Neuronal stem cell (in vitro differentiated cells): ENCODE measurements around the gene FAM20C.

Experiments
- DNase-seq: peaks from one replicate; pipeline ENCODE4 v3.0.0-alpha.2; 2013; ENCODE audit warnings: low spot score
- H2AFZ ChIP-seq: one replicate; pipeline ENCODE4 v1.6.1; 2013; ENCODE audit warnings: mild to moderate bottlenecking, low read length, inconsistent platforms
- H2AK5ac ChIP-seq: 2 replicates; pipeline ENCODE4 v1.6.1; 2013; ENCODE audit warnings: low read depth, mild to moderate bottlenecking, inconsistent platforms, low read length, moderate library complexity, mixed read lengths
- H2BK120ac ChIP-seq: 2 replicates; pipeline ENCODE4 v1.6.1; 2013; ENCODE audit warnings: low read depth, mild to moderate bottlenecking, inconsistent platforms, low read length, moderate library complexity, mixed read lengths
- H2BK12ac ChIP-seq: one replicate; pipeline ENCODE4 v1.6.1; 2013; ENCODE audit warnings: low read length, inconsistent platforms
- H2BK15ac ChIP-seq: 2 replicates; pipeline ENCODE4 v1.6.1; 2013; ENCODE audit warnings: mild to moderate bottlenecking, low read length, inconsistent platforms, mixed read lengths
- H2BK5ac ChIP-seq: one replicate; pipeline ENCODE4 v1.6.1; 2013; ENCODE audit warnings: inconsistent platforms, mild to moderate bottlenecking, low read length, moderate library complexity
- H3K14ac ChIP-seq: one replicate; pipeline ENCODE4 v1.6.1; 2013; ENCODE audit warnings: low read length, inconsistent platforms
- H3K18ac ChIP-seq: 2 replicates; pipeline ENCODE4 v1.6.1; 2013; ENCODE audit warnings: low read length, inconsistent platforms
- H3K23ac ChIP-seq: 2 replicates; pipeline ENCODE4 v1.6.1; 2013; ENCODE audit warnings: low read depth, mild to moderate bottlenecking, mixed read lengths, low read length, inconsistent platforms; ENCODE audit not compliant: poor library complexity
- H3K27ac ChIP-seq: replicated peaks from 3 replicates; pipeline ENCODE4 v1.5.1; 2013; ENCODE audit warnings: low read length, inconsistent platforms
- H3K27me3 ChIP-seq, 3 experiments: 2 replicates each; pipeline ENCODE4 v1.6.1; 2013; ENCODE audit warnings: low read length in 3 of 3, mild to moderate bottlenecking in 2 of 3, inconsistent platforms in 1 of 3, low read depth in 1 of 3, mixed read lengths in 1 of 3, moderate library complexity in 1 of 3; ENCODE audit not compliant: control insufficient read depth in 3 of 3, insufficient read depth in 3 of 3
- H3K36me3 ChIP-seq, 2 donors: replicated peaks in 1 of 2; 2 replicates each; pipeline ENCODE4 v1.6.1; 2013; ENCODE audit warnings: low read length in 2 of 2; ENCODE audit not compliant: control insufficient read depth in 2 of 2, insufficient read depth in 2 of 2
- H3K4ac ChIP-seq: 2 replicates; pipeline ENCODE4 v1.6.1; 2013; ENCODE audit warnings: inconsistent platforms, mild to moderate bottlenecking, low read length, moderate library complexity
- H3K4me1 ChIP-seq, 2 donors: 1 replicate in 1 of 2; 2 replicates in 1 of 2; pipeline ENCODE4 v1.6.1; 2013; ENCODE audit warnings: low read length in 2 of 2, low read depth in 1 of 2; ENCODE audit not compliant: control insufficient read depth in 2 of 2, insufficient read depth in 1 of 2
- H3K4me2 ChIP-seq: one replicate; pipeline ENCODE4 v1.6.1; 2013; ENCODE audit warnings: mild to moderate bottlenecking, low read length, inconsistent platforms; ENCODE audit not compliant: insufficient read depth, poor library complexity, severe bottlenecking
- H3K4me3 ChIP-seq, 2 donors: 2 replicates each; pipeline ENCODE4 v1.5.1; 2013; ENCODE audit warnings: low read length in 2 of 2, mild to moderate bottlenecking in 2 of 2, inconsistent platforms in 1 of 2, moderate library complexity in 1 of 2
- H3K79me1 ChIP-seq: one replicate; pipeline ENCODE4 v1.6.1; 2013; ENCODE audit warnings: low read depth, mild to moderate bottlenecking, inconsistent platforms, low read length, moderate library complexity
- H3K9ac ChIP-seq: one replicate; pipeline ENCODE4 v1.6.1; 2013; ENCODE audit warnings: mild to moderate bottlenecking, low read depth, low read length, inconsistent platforms; ENCODE audit not compliant: poor library complexity
- H3K9me3 ChIP-seq, 2 donors: replicated peaks in 1 of 2; 2 replicates each; pipeline versions ENCODE3 to v1.6.1; 2013; ENCODE audit warnings: low read length in 2 of 2, mild to moderate bottlenecking in 2 of 2, inconsistent platforms in 1 of 2, low read depth in 1 of 2, mixed read lengths in 1 of 2, moderate library complexity in 1 of 2; ENCODE audit not compliant: control insufficient read depth in 2 of 2, insufficient read depth in 1 of 2
- H4K8ac ChIP-seq: one replicate; pipeline ENCODE4 v1.6.1; 2013; ENCODE audit warnings: low read depth, mild to moderate bottlenecking, inconsistent platforms, low read length, moderate library complexity
- H4K91ac ChIP-seq: one replicate; pipeline ENCODE4 v1.6.1; 2013; ENCODE audit warnings: low read length, low read depth, mild to moderate bottlenecking, inconsistent platforms; ENCODE audit not compliant: poor library complexity
- WGBS, 2 donors: extraction: QIAGEN DNeasy Blood & Tissue Kit; methylation state at CpG; one replicate each; pipeline ENCODE4 v1.1.7; 2013; ENCODE audit warnings: missing lambda C conversion rate in 2 of 2, mixed read lengths in 1 of 2; ENCODE audit not compliant: insufficient read length in 2 of 2, insufficient replicate concordance in 1 of 2; ENCODE audit errors: extremely low coverage in 2 of 2; 5-methylcytosine and 5-hydroxymethylcytosine counted together

FAM20C gene

DNA sequence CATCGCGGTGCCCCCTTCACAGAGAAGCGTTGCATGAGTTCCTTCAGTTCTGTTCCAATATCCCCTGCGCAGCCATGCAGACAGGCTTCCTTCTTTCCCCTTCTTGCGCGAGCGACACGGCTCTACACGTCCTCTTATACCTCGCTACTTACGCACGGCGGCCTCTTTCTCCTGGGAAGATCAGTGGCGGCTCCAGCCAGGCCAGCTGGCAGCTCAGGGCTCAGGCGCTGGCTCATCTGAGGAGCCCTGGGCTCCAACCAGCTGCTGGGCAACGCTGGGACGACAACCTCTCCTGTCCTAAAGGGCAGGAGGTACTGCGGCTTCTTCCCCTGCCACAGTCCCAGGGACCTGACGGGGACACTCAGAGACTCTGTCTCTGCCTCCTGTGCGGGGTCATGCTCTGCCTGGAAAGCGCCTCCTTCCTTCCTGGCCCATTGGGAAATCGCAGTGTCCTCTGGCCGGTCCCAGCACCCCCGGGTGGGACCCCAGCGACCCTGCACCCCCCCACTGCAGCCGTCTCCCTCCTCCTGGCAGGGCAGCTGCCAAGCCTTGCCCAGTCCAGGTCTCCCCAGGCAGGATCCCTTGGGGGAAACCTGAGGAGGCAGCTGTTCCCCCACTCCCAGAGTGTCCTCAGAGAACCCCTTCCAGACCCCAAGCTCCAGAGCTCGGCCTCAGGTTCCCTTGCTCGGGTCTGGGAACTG lies 5.0 kb upstream of the FAM20C start:
- peak overlapping the region; percentile 45 for H2BK15ac ChIP-seq
- H3K14ac ChIP-seq = no peak overlapping the region
- H3K4ac ChIP-seq = no peak overlapping the region
- no peak overlapping the region for H3K4me3 ChIP-seq
- H3K9ac ChIP-seq = no peak overlapping the region
- H2BK120ac ChIP-seq = no peak overlapping the region
- no peak overlapping the region for H2AFZ ChIP-seq
- H4K8ac ChIP-seq = no peak overlapping the region
- H2AK5ac ChIP-seq = peak overlapping the region; percentile 78
- H2BK12ac ChIP-seq = no peak overlapping the region
- no peaks in the 10 kb centered on the region for H3K9me3 ChIP-seq
- H3K18ac ChIP-seq = peak overlapping the region; percentile 71
- peaks cover 0 to 69% (median 9%) of the 10 kb centered on the region in 3 experiments for H3K27me3 ChIP-seq
- H3K36me3 ChIP-seq = no peaks in the 10 kb centered on the region
- H3K79me1 ChIP-seq = no peaks in the 10 kb centered on the region
- no peak overlapping the region for H2BK5ac ChIP-seq
- peaks cover 3 to 5% of the 10 kb centered on the region in 2 donors for H3K4me1 ChIP-seq
- H3K27ac ChIP-seq = no peak overlapping the region
- WGBS, 2 donors = no CpG with 5 or more reads among the region's 28 CpGs
- H3K4me2 ChIP-seq = no peak overlapping the region
- no peak for DNase-seq
- H4K91ac ChIP-seq = no peak overlapping the region
- peak overlapping the region; percentile 60 for H3K23ac ChIP-seq

DNA sequence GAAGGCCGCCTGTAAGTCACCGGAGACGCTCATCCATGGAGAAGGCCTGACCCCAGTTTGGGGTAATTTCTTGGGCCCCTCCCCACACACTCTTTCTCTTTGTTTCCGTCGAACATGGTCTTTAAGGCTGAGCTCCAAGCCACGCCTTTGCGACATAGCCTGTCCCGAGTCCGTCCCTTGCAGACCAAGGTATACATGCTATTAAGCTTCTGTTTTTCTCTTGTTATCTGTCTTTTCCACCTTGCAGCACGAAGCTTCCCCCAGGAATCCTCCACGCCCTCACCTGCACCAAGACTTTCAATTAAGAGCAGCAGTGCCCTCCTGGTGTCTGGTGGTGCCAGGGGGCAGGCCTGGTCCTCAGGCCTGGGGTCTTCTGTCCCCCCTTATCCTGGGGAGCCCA lies 4.2 kb upstream of the FAM20C start:
- Histone ChIP-seq H3K9ac (no peak overlapping the region), H3K4ac (no peak overlapping the region), H4K91ac (no peak overlapping the region), H3K27ac (no peak overlapping the region), H2AFZ (no peak overlapping the region), H3K36me3 (no peaks in the 10 kb centered on the region), H2BK15ac (no peak overlapping the region), H2BK120ac (no peak overlapping the region), H3K18ac (no peak overlapping the region), H3K14ac (no peak overlapping the region), H2AK5ac (no peak overlapping the region), H3K23ac (no peak overlapping the region), H2BK12ac (no peak overlapping the region), H3K27me3 (peaks cover 3 to 64% (median 14%) of the 10 kb centered on the region in 3 experiments), H2BK5ac (no peak overlapping the region), H3K4me3 (no peak overlapping the region), H3K9me3 (no peaks in the 10 kb centered on the region), H3K4me1 (peaks cover 3 to 5% of the 10 kb centered on the region in 2 donors), H3K4me2 (no peak overlapping the region), H4K8ac (no peak overlapping the region), H3K79me1 (no peaks in the 10 kb centered on the region)
- WGBS, 2 donors = no CpG with 5 or more reads among the region's 11 CpGs
- no peak for DNase-seq

DNA sequence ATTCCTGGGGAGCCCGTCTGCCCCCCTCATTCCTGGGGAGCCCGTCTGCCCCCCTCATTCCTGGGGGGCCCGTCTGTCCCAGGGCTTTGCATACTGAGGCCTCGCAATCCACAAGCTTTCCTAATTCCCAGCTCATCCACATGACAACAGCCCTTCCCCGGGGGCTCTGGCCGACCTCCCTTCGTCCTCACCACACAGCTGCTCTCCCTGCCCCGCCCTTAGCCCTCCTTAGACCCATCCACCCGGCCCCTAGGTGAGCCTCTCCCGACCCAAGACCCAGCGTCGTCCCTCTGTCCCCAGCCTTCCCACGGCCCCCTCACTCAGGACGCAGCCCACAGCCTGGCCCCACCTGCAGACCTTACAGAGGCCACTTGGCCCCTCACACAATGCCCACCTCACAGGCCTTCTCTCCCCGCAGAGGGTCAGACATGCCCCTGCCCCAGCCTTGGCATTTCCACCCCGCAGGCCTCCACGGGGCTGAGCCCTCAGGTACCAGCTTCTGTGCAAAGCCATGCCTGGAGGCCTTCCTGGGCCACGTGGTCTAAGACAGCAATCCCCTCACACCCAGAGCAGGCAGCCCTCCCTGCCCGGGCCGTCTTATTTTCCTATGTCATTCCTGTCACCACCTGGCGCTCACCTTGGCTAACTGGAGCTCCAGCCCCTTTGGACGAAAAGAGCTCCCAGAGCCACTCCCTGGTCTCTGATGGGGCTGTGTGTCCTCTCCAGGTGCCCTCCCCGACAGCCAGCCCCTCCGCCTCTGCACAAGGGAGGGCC lies 3.5 kb upstream of the FAM20C start:
- H3K4me1 ChIP-seq = peaks cover 4 to 9% of the 10 kb centered on the region in 2 donors
- no CpG with 5 or more reads among the region's 24 CpGs for WGBS, 2 donors
- no peak overlapping the region for H4K91ac ChIP-seq
- H3K23ac ChIP-seq = no peak overlapping the region
- H3K36me3 ChIP-seq = no peaks in the 10 kb centered on the region
- H3K79me1 ChIP-seq = peaks cover under 1% of the 10 kb centered on the region
- H3K27ac ChIP-seq = no peak overlapping the region
- H3K9ac ChIP-seq = no peak overlapping the region
- H3K4ac ChIP-seq = no peak overlapping the region
- H3K14ac ChIP-seq = peak overlapping the region; percentile 31
- peaks cover 5 to 59% (median 21%) of the 10 kb centered on the region in 3 experiments for H3K27me3 ChIP-seq
- no peaks in the 10 kb centered on the region for H3K9me3 ChIP-seq
- peak overlapping the region; percentile 53 for H2AK5ac ChIP-seq
- no peak overlapping the region for H3K4me2 ChIP-seq
- H2BK15ac ChIP-seq = peak overlapping the region; percentile 96
- H2BK120ac ChIP-seq = no peak overlapping the region
- no peak overlapping the region for H4K8ac ChIP-seq
- DNase-seq = no peak
- no peak overlapping the region for H3K4me3 ChIP-seq
- H2AFZ ChIP-seq = no peak overlapping the region
- no peak overlapping the region for H2BK12ac ChIP-seq
- H2BK5ac ChIP-seq = no peak overlapping the region
- peak overlapping the region; percentile 77 for H3K18ac ChIP-seq

DNA sequence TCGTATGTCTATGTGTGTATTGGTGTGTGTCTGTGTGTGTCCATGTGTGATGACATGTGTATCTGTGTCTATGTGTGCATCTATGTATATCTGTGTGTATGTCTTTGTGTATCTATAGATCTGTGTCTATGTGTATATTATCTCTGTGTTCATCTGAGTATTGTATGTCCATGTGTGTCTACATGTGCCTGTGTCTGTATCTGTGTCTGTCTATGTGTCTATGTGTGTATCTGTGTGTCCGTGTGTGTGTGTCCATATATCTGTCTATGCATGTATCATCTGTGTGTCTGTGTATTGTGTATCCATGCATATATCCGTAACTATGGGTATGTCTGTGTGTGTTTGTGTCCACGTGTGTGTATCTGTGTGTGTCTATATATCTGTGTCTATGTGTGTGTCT lies 2.7 kb upstream of the FAM20C start:
- Histone ChIP-seq H2BK120ac (no peak overlapping the region), H2BK15ac (no peak overlapping the region), H4K91ac (no peak overlapping the region), H3K4ac (no peak overlapping the region), H2AK5ac (no peak overlapping the region), H3K79me1 (peaks cover 2% of the 10 kb centered on the region), H4K8ac (no peak overlapping the region), H2BK12ac (no peak overlapping the region), H3K36me3 (no peaks in the 10 kb centered on the region), H3K23ac (no peak overlapping the region), H3K9ac (no peak overlapping the region), H2BK5ac (no peak overlapping the region), H3K9me3 (no peaks in the 10 kb centered on the region), H2AFZ (no peak overlapping the region), H3K18ac (no peak overlapping the region), H3K4me1 (peaks cover 12 to 16% of the 10 kb centered on the region in 2 donors), H3K27ac (no peak overlapping the region), H3K27me3 (peaks cover 5 to 55% (median 29%) of the 10 kb centered on the region in 3 experiments), H3K14ac (no peak overlapping the region), H3K4me2 (no peak overlapping the region), H3K4me3 (no peak overlapping the region)
- DNase-seq = no peak
- no CpG with 5 or more reads among the region's 4 CpGs for WGBS, 2 donors
